OCI-LY3 (cell line): ENCODE results near the gene OXT.

ENCODE experiments used
- CTCF ChIP-seq: fragments of 200-600, 300-600 bp; sonication (generic); IDR thresholded peaks from 2 replicates; pipeline ENCODE4 v1.5.1; 2014; ENCODE audit warnings: antibody characterized with exemption, low read length, low read depth
- EZH2phosphoT487 ChIP-seq: fragments of 200-600 bp; shearing (Covaris generic); IDR thresholded peaks from 2 replicates; pipeline ENCODE4 v1.6.1; 2018; ENCODE audit warnings: antibody characterized with exemption, mixed run types, low read depth

DNA sequence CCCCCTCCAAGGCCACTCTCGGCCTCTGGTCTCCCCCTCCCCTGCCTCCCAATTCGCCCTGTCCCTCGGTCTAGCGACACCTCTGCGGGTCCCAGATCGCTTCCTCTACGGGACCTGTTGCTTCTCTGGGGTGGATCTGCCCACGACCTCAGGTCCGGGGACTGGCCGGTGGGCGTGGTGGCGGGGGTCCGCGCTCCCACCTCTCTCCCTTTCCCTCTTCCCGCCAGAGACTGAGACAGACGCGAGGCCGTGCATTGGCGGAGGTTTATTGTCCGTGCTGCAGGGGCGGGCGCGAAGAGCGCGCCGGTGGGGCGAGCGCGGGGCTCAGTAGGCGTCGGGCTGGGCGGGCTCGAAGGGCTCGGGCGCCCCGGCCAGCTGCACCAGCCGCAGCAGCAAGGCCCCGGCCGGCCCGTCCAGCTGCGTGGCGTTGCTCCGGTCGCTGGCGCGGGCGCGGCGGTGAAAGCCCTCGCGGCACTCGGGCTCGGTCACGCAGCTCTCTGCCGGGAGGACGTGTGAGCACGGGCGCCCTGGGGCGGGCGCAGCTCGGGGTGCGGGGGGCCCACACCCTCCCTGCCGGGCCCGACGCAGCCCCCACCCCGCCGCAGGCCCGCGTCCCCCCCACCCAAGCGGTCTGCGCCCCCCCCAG is 11.0 kb downstream of the OXT start:
- TF ChIP-seq CTCF, result no peak
- TF ChIP-seq EZH2phosphoT487, result no peak
